HL-60/S4 (cell line): ENCODE data around the gene SMIM30.

ENCODE experiments used
- in situ Hi-C: fragments of 300-500 bp; cut with MboI; formaldehyde crosslinking; loops from 2 replicates; pipeline ENCODE4 v1.14.3; 2022; ENCODE audit warnings: low sequenced_read_pairs

SMIM30 gene

DNA sequence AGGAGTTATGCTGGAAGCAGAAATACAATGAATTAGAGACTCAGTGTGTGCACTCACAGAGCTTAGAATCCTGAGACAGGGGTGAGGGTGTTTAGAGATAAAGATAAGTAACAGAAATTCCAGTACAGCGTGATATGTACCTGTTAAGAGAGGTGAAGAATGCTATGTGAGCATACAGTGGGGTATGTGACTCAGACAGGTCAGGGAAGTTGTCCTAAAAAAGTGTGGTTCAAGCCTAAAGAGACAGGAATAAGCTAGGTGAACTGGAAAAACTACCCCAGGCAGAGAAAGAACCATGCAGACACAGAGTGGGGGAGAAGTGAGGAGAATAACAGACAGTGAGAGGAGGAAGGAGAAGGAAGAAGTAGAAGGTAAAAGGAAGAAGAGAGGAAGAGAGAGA, 8.6 kb downstream of the SMIM30 start:
- in situ Hi-C loops: no loop called here

DNA sequence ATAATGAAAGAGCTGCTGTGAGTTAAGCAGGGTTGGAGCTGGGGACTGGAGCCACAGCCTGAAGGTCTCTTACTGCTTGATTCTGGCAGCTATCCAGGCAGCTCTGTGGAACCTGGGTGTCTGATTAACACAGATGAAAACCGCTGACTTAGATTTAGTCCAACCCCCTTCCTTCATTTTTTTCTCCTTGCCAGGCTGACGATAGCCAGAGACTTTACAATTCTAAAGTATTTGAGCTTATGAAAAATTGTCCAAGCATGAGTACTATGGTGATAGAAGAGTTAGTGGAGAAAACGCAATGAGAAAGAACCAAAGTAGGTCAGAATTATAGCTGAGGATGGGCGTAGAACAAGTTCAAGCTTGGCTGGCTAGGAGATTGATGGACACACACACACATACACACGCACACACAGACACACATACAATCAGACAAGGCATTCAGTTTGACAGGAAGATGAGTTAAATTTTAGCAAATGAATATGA, 18.2 kb downstream of the SMIM30 start:
- in situ Hi-C loops: no loop called here

DNA sequence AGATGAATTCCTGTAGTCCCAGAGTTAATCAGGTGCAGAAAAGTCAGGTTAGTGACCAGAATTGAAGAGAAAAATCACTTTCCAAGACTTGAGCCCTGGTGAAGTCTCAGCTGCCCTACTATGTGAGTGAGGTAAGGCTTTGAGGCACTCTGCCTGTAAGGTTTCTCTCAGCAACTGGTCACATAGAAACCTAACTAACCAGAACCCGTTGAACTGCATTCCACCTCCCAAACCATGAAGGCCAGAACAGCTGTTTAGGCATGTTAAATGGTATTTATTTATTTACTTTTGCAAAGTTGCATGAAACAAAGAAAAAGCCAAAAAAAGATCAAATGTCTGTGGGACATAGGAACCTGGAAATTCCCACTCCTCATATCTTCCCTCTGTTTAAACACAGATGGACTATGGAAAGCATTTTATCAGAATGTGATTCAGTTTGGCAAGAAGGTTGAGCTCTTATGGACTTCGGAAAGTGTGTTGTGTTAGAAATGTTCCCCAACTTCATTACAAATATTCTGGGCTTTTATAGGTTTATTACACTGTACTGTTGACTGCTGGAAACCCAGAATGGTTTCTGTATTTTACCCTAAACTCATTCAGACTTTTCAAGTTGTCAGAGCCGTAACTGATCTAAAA, 19.0 kb downstream of the SMIM30 start:
- in situ Hi-C loops: no loop called here

DNA sequence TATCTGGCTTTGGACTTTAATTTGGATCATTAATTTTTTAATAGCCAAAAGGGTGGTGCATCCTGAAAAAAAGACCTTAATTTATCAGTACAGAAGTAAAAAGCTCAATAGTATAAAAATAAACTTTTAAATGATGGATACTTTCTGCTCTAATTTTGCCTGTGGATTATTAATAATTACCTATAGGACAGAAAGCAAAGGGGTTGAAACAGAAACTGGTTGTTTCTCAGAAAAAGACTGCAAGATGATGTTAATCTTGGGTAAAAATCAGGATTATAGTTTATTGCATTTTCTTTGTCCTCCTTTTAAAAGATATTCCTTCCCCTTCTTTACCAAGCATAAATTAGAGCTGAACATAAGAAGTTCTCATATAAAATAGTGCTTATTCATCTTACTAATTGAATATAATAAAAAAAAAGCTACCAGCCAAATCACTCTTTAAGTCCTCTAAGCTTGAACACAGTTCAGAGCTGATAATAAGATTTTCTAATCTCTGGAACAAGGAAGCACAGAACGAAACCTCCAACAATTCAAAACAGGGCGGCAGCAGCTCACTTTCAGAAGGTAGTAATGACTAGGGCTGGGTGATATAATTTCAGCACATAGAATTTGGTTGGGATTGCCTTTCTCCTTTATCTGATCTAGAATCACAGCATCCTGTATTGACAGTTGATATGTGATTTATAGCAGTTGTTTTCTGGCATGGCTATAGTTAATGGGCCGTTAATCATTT, 23.7 kb downstream of the SMIM30 start:
- in situ Hi-C loops: no loop called here

GRCh38 chr7:113093561-113093960, 24.8 kb downstream of the SMIM30 start:
- in situ Hi-C loops: no loop called here

DNA sequence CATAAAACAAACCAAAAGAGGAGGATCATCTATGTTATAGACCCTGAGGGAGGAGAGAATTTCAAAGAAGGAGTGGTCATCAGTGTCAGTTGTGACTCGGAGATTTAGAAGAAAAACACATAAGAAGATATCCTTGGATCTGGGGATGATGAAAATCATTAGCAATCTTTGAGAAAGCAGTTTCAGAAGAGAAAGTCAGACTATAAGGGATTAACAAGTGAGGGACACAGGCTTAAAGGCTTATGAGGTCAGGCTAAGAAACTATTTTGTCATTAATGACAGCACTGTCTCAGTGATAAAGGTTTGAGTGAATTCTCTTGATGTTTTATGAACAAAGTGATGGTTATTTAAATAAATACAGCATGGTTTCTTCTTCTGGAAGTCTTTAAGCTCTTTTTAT, 25.6 kb downstream of the SMIM30 start:
- in situ Hi-C loops: no loop called here

DNA sequence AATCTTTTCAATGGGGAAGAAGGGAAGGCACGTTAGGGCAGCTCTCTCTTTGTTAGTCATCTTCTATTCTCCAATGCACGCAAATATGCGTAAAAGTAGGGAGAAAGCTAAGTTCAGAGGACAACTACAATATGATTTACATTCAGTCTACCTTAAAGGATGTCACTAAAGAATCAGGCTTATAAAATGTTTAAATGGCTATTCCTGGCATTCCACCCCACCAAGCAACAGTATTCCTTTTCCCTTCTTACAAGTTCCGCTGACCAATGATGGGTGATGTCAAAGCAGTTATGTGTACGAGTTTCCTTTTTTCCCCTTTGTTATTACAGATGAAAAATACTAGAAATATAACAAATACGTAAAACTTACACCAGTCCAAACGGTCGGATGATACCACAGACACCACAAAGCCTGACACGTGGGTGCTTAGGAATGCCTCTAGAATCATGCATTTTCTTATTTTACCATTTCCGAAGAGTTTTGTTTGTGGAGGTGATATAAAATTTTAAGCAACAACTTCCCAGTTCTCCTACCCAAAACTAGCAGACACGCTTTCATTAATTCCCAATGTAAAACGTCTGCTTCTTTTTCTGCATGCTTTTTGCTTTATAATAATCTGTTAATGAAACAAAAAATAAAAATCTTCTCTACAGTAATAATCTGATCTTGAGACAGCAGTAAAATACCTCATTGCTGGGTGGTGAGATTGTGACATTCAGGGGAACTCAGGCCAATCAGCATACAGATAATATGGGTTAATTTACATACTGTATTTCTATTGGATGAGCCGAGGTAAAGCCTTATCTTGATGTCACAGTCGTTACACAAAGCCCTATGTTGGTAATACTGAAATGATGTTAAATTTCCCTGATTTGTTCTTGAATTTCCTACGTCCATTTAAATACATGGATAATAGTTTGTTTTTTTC, 31.0 kb downstream of the SMIM30 start:
- in situ Hi-C loops: no loop called here

DNA sequence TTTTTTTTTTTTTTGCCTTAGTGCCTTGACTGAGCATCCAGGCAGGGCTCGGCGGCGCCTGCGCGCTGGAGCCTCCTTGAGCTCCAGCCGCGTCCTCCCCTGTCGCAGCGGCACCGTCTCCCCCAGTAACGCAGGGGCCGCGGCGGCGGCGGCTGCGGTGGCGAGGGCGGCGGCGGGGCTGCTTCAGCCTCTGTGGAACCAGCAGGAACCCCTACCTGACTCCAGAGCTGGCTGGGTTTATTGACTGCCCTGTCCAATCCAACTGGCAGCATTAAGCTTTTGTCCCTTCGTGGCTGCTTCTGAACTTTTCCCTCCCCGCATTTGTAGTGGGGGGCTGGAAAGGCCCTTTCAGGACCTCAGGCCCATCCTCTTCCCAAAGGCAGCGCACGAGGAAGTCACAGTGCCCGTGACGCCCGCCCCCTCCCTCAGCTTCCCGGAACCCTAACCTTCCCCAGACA, 31.9 kb downstream of the SMIM30 start, which contains the start of gene GPR85:
TSS of gene GPR85 (minus strand) at position 397 of the 458 bp plus-strand sequence. CDS start 2,106 bp downstream, outside the sequence.
- in situ Hi-C loops: no loop called here

DNA sequence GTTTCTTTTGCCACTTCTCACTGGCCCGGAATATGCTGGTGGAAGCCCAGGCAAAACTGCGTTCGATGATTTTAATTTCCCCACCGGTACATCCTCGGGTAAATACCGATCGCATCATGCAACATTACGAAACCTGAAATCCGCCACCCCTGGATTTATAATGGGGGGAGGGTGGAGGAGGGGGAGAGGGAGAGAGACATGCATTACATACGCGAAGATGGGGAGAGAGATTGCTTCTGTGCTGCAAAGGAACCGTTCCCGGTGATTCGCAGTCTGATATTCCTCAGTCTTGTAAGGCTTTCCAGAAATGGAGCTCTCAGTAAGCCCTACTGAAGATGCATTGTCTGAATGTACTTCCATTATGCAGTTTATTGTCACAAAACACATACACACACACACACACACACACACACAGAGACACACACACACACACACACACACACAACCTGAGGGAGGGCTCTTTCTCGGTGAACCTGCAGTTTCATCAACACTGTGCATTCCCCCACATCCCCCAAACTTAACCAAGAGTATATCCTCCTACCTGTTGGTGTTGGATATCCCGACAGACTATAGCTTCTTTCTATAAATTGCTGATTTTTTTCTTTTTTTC, 32.5 kb downstream of the SMIM30 start:
- in situ Hi-C loops: no loop called here

- in situ Hi-C loops: no loop called here
Measured at GRCh38 chr7:113084496-113085172, 33.7 kb downstream of the SMIM30 start.

- in situ Hi-C loops: no loop called here
Measured at GRCh38 chr7:113083816-113084495, 34.4 kb downstream of the SMIM30 start.

DNA sequence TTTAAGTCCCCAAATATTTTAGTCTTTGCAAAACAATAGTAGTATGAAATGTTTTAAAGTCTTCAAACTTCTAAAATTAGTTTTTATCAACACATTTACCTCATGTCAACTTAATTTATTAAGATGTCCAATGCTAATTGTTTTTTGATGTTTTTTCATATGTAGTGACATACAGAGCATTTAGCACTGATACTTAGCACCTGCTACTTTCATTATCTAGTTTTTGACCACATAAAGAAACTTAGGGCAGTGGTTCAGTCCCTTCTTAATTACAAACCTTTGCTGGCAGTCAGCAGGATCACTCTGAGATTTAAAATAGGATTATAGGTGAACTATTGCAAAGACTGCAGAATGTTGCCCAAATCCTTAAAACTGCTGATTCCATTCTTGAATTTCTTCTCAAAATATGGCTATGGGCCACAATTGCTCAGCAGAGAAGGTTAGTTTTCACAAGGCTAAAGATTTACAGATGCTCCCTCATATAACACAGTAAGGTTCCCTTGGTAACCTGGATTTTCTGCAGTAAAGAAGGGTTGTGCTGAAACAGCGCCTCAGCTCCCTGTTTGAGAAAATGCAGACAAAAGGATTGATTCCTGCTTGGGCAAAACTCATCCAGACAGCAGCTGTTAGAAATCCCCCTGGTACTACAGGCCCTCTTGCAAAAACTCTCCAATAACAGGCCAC, 35.1 kb downstream of the SMIM30 start:
- in situ Hi-C loops: no loop called here

- in situ Hi-C loops: no loop called here
Measured at GRCh38 chr7:113078331-113078730, 40.0 kb downstream of the SMIM30 start.

GRCh38 chr7:113076703-113077102, 41.7 kb downstream of the SMIM30 start:
- in situ Hi-C loops: no loop called here

GRCh38 chr7:113071465-113071864, 46.9 kb downstream of the SMIM30 start:
- in situ Hi-C loops: no loop called here
